ENCODE data around the gene BMAL1. TPM values are rescaled to one million over a fixed set of nuclear protein-coding genes. Genes with fewer than 3 reads are reported as not detected.

BMAL1 gene
- total and polyA plus RNA-seq, 9 donors, result 17.7 to 53.4 (median 24.8) TPM

GRCh38 chr11:13294178-13294577 lies 16.6 kb downstream of the BMAL1 start:
- no peak for TF ChIP-seq CTCF (IDR thresholded peaks at IDR 0.05)
- no peak for TF ChIP-seq EP300 (IDR thresholded peaks at IDR 0.05)
- no peak for TF ChIP-seq POLR2A (IDR thresholded peaks at IDR 0.05)
- no peak for DNase-seq
- Histone ChIP-seq H3K36me3 (no peaks in the 10 kb centered on the region), H3K27ac (no peak overlapping the region), H3K9me3 (no peaks in the 10 kb centered on the region), H3K4me1 (ENCODE audit: insufficient read depth) (peaks cover 15% of the 10 kb centered on the region), H3K27me3 (no peaks in the 10 kb centered on the region), H3K4me3 (no peak overlapping the region)
- intact Hi-C loops (cut with DNase I), result no loop called here
- WGBS, 3 donors, result 51 to 57% (median 54%) methylated on average over 4 of the region's 4 CpGs

- WGBS, 3 donors, result 61 to 71% (median 63%) methylated on average over 9 of the region's 9 CpGs
- Histone ChIP-seq H3K4me3 (no peak overlapping the region), H3K4me1 (ENCODE audit: insufficient read depth) (peaks cover 15% of the 10 kb centered on the region), H3K27ac (no peak overlapping the region), H3K27me3 (no peaks in the 10 kb centered on the region), H3K9me3 (no peaks in the 10 kb centered on the region), H3K36me3 (no peaks in the 10 kb centered on the region)
- intact Hi-C loops (cut with DNase I), result no loop called here
- no peak for DNase-seq
- TF ChIP-seq EP300 (IDR thresholded peaks at IDR 0.05), result no peak
- no peak for TF ChIP-seq POLR2A (IDR thresholded peaks at IDR 0.05)
- no peak for TF ChIP-seq CTCF (IDR thresholded peaks at IDR 0.05)
These were observed 17.4 kb downstream of the BMAL1 start for GRCh38 chr11:13294771-13295579.

- intact Hi-C loops (cut with DNase I), result no loop called here
- Histone ChIP-seq H3K36me3 (no peaks in the 10 kb centered on the region), H3K4me1 (ENCODE audit: insufficient read depth) (peaks cover 15% of the 10 kb centered on the region), H3K4me3 (no peak overlapping the region), H3K27ac (no peak overlapping the region), H3K9me3 (no peaks in the 10 kb centered on the region), H3K27me3 (no peaks in the 10 kb centered on the region)
- DNase-seq, result no peak
- TF ChIP-seq POLR2A (IDR thresholded peaks at IDR 0.05) (no peak), CTCF (IDR thresholded peaks at IDR 0.05) (no peak), EP300 (IDR thresholded peaks at IDR 0.05) (no peak)
- WGBS, 3 donors, result 87 to 92% (median 89%) methylated on average over 5 of the region's 5 CpGs
These were observed 19.8 kb downstream of the BMAL1 start for GRCh38 chr11:13297308-13297916.

GRCh38 chr11:13297917-13298356 lies 20.3 kb downstream of the BMAL1 start:
- TF ChIP-seq POLR2A (IDR thresholded peaks at IDR 0.05) (no peak), EP300 (IDR thresholded peaks at IDR 0.05) (no peak), CTCF (IDR thresholded peaks at IDR 0.05) (no peak)
- Histone ChIP-seq H3K9me3 (no peaks in the 10 kb centered on the region), H3K36me3 (no peaks in the 10 kb centered on the region), H3K27me3 (no peaks in the 10 kb centered on the region), H3K27ac (no peak overlapping the region), H3K4me1 (ENCODE audit: insufficient read depth) (peaks cover 14% of the 10 kb centered on the region), H3K4me3 (no peak overlapping the region)
- WGBS, 3 donors, result 66 to 72% (median 68%) methylated on average over 5 of the region's 5 CpGs
- intact Hi-C loops (cut with DNase I), result no loop called here
- no peak for DNase-seq
